Spinal cord (tissue), 10 donors: ENCODE data around the gene TWF2. TPM values are rescaled to one million over a fixed set of nuclear protein-coding genes. Genes with fewer than 3 reads are reported as not detected.

Source experiments
- DNase-seq, 6 donors: peaks; one replicate each; pipeline versions ENCODE4 v3.0.0 to v3.0.0-alpha.2; 2013 to 2015; ENCODE audit warnings: low spot score in 6 of 6, low read depth in 4 of 6
- H3K27ac ChIP-seq: one replicate; pipeline ENCODE4 v1.5.1; 2013; ENCODE audit warnings: low read depth, low read length, control low read depth
- H3K27me3 ChIP-seq: one replicate; pipeline ENCODE4 v1.6.1; 2013; ENCODE audit warnings: low read length; ENCODE audit not compliant: control insufficient read depth, insufficient read depth
- H3K36me3 ChIP-seq: one replicate; pipeline ENCODE4 v1.6.1; 2013; ENCODE audit warnings: low read length; ENCODE audit not compliant: control insufficient read depth, insufficient read depth
- H3K4me1 ChIP-seq: one replicate; pipeline ENCODE4 v1.6.1; 2013; ENCODE audit warnings: low read length; ENCODE audit not compliant: control insufficient read depth, insufficient read depth
- H3K4me3 ChIP-seq: one replicate; pipeline ENCODE4 v1.5.1; 2013; ENCODE audit warnings: low read depth, low read length, control low read depth
- H3K9me3 ChIP-seq: one replicate; pipeline ENCODE4 v1.6.1; 2013; ENCODE audit warnings: low read length; ENCODE audit not compliant: control insufficient read depth, insufficient read depth
- WGBS: methylation state at CpG from one replicate; pipeline ENCODE4 v1.1.5; 2013; ENCODE audit warnings: missing lambda C conversion rate; ENCODE audit not compliant: insufficient coverage; 5-methylcytosine and 5-hydroxymethylcytosine counted together
- polyA plus RNA-seq, 2 donors: library from polyadenylated mRNA; unstranded; fragments of 120-200 nt; gene quantifications; one replicate each; pipeline ENCODE4 v1.2.1, GENCODE V29; 2013; ENCODE audit not compliant: insufficient read length in 2 of 2
- total RNA-seq, 2 donors: library from RNA; depleted of rRNA in 1 of 2; stranded (reverse); fragments of 120-200 nt in 1 of 2; fragments of >200 nt in 1 of 2; gene quantifications; one replicate each; pipeline versions ENCODE4 v1.2.3 to v1.2.4, GENCODE V29; 2013 to 2014
- donor health status: healthy.

TWF2 gene
- total and polyA plus RNA-seq, 4 donors = 20.8 to 36.3 (median 30.9) TPM

GRCh38 chr3:52220380-52221026 is 18.5 kb downstream of the TWF2 start:
- peak in 5 of 6 donors; percentile 57 to 93 (median 70) for DNase-seq

GRCh38 chr3:52218937-52219650 is 19.9 kb downstream of the TWF2 start:
- H3K4me1 ChIP-seq = peaks cover 30% of the 10 kb centered on the region
- peak overlapping the region; percentile 29 for H3K27ac ChIP-seq
- WGBS = 34% methylated on average over 5 of the region's 6 CpGs
- H3K36me3 ChIP-seq = peaks cover 42% of the 10 kb centered on the region
- DNase-seq = peak in 1 of 6 donors; percentile 29
- no peaks in the 10 kb centered on the region for H3K27me3 ChIP-seq
- H3K9me3 ChIP-seq = no peaks in the 10 kb centered on the region
- no peak overlapping the region for H3K4me3 ChIP-seq

More at GRCh38 chr3:52220380-52221026, 18.5 kb downstream of the TWF2 start:
- peaks cover 30% of the 10 kb centered on the region for H3K4me1 ChIP-seq
- H3K36me3 ChIP-seq = peaks cover 29% of the 10 kb centered on the region
- H3K4me3 ChIP-seq = no peak overlapping the region
- WGBS = 21% methylated on average over 7 of the region's 9 CpGs
- no peaks in the 10 kb centered on the region for H3K9me3 ChIP-seq
- H3K27ac ChIP-seq = no peak overlapping the region
- H3K27me3 ChIP-seq = no peaks in the 10 kb centered on the region

- no peaks in the 10 kb centered on the region for H3K9me3 ChIP-seq
- WGBS = 76% methylated on average over 10 of the region's 12 CpGs
- H3K27ac ChIP-seq = peak overlapping the region; percentile 29
- no peaks in the 10 kb centered on the region for H3K27me3 ChIP-seq
- peaks cover 40% of the 10 kb centered on the region for H3K36me3 ChIP-seq
- no peak for DNase-seq
- H3K4me3 ChIP-seq = no peak overlapping the region
- H3K4me1 ChIP-seq = peaks cover 30% of the 10 kb centered on the region
Observed at GRCh38 chr3:52218454-52218853, 20.5 kb downstream of the TWF2 start.

- no peaks in the 10 kb centered on the region for H3K9me3 ChIP-seq
- H3K27me3 ChIP-seq = no peaks in the 10 kb centered on the region
- no peak for DNase-seq
- no peak overlapping the region for H3K27ac ChIP-seq
- H3K4me3 ChIP-seq = no peak overlapping the region
- peaks cover 41% of the 10 kb centered on the region for H3K36me3 ChIP-seq
- peaks cover 30% of the 10 kb centered on the region for H3K4me1 ChIP-seq
- 90% methylated on average over 1 of the region's 3 CpGs for WGBS
Observed at GRCh38 chr3:52218026-52218425, 20.9 kb downstream of the TWF2 start.

GRCh38 chr3:52217409-52217805 is 21.6 kb downstream of the TWF2 start:
- peaks cover 30% of the 10 kb centered on the region for H3K4me1 ChIP-seq
- WGBS = 85% methylated on average over 6 of the region's 10 CpGs
- H3K27ac ChIP-seq = no peak overlapping the region

GRCh38 chr3:52216585-52217408 is 22.2 kb downstream of the TWF2 start:
- peaks cover 25% of the 10 kb centered on the region for H3K4me1 ChIP-seq
- WGBS = 62% methylated on average over 11 of the region's 13 CpGs
- DNase-seq = peak in 1 of 6 donors; percentile 24
- H3K27ac ChIP-seq = no peak overlapping the region
- H3K4me3 ChIP-seq = no peak overlapping the region
- H3K9me3 ChIP-seq = no peaks in the 10 kb centered on the region
- peaks cover 45% of the 10 kb centered on the region for H3K36me3 ChIP-seq
- no peaks in the 10 kb centered on the region for H3K27me3 ChIP-seq

More at GRCh38 chr3:52217409-52217805, 21.6 kb downstream of the TWF2 start:
- Histone ChIP-seq H3K27me3 (no peaks in the 10 kb centered on the region), H3K36me3 (peaks cover 43% of the 10 kb centered on the region), H3K9me3 (no peaks in the 10 kb centered on the region), H3K4me3 (no peak overlapping the region)
- DNase-seq = no peak

- Histone ChIP-seq H3K27me3 (no peaks in the 10 kb centered on the region), H3K4me1 (peaks cover 18% of the 10 kb centered on the region), H3K36me3 (peaks cover 48% of the 10 kb centered on the region), H3K4me3 (no peak overlapping the region), H3K9me3 (no peaks in the 10 kb centered on the region), H3K27ac (no peak overlapping the region)
- 97% methylated on average over 6 of the region's 7 CpGs for WGBS
- DNase-seq = no peak
Observed at GRCh38 chr3:52215351-52215750, 23.6 kb downstream of the TWF2 start.

- Histone ChIP-seq H3K36me3 (peaks cover 62% of the 10 kb centered on the region), H3K4me1 (peaks cover 8% of the 10 kb centered on the region), H3K27me3 (no peaks in the 10 kb centered on the region), H3K27ac (no peak overlapping the region), H3K4me3 (no peak overlapping the region), H3K9me3 (no peaks in the 10 kb centered on the region)
- no peak for DNase-seq
Observed at GRCh38 chr3:52213901-52214300, 25.1 kb downstream of the TWF2 start.

GRCh38 chr3:52213005-52213404 is 26.0 kb downstream of the TWF2 start:
- Histone ChIP-seq H3K4me3 (no peak overlapping the region), H3K27me3 (no peaks in the 10 kb centered on the region), H3K4me1 (peaks cover 4% of the 10 kb centered on the region), H3K9me3 (no peaks in the 10 kb centered on the region), H3K36me3 (peaks cover 66% of the 10 kb centered on the region), H3K27ac (no peak overlapping the region)
- no peak for DNase-seq
- WGBS = 92% methylated on average over 2 of the region's 8 CpGs
